Measurements from ENCODE around the gene PRKAG1.

GRCh38 chr12:48993787-48994186 is 24.8 kb downstream of the PRKAG1 start:
- no peak for TF ChIP-seq POLR2A (IDR thresholded peaks at IDR 0.05)
- no peak for TF ChIP-seq CTCF (IDR thresholded peaks at IDR 0.05)
- TF ChIP-seq POLR2AphosphoS5 (IDR thresholded peaks at IDR 0.05): no peak

Measured in gastroesophageal sphincter (tissue), 3 donors.